GM20000 (cell line): ENCODE data around the gene TIE1.
"Not testable (repeated sequence)": the region's sequence is repeated elsewhere in the genome, so short reads cannot be mapped to it uniquely, and the experiment has no call there.

Experiments
- DNase-seq: peaks from one replicate; pipeline ENCODE4 v3.0.0; 2012; ENCODE audit warnings: low spot score
- TF ChIP-seq, protein P1 (sequence below): IDR thresholded peaks from 2 replicates; pipeline ENCODE4 v1.5.1; 2012; ENCODE audit warnings: mild to moderate bottlenecking, control low read depth; ENCODE audit errors: extremely low read depth, missing control alignments

TIE1 gene

DNA sequence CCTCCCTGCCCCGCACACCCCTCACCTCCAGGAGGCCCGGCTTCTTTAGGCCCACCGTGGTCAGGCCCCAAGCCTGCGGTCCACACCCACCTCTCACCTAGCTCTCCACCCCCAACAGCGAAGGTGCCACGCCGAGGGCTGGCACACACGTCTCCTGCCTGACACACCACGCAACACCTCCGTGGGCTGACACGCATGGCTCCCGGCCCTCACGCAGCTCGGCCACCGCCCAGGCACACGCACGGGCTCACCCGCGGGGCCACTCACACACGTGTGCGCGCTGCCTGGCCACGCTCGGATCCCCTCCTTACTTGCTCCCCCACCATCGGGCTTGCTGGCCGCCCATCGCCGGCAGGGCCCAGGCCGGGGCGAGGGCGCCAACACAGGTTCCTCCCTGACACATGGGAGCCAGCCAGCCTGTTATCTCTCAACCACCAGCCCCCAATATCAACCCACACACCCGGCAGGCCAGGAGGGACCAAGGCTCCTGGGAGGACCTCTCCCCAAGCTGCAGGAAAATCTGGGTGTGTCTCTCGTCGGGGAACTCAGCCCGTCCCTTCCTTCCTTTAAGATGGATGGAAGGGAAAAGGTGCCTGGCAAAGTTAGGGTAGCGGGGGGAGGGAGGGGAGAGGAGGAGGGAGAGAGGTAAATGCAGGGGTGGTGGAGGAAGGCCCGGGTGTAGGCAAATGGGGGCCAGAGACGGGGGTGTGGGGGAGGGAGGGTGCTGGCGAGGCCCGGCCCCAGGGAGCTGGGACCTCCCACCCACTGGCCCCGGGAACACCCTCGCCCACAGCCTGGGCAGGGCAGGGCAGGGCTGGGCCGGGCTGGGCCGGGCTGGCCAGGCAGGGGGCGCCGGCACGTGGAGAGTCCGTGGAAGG, 66.5 kb downstream of the TIE1 start:
- DNase-seq = peak; percentile 59
- TF ChIP-seq, protein P1, sequence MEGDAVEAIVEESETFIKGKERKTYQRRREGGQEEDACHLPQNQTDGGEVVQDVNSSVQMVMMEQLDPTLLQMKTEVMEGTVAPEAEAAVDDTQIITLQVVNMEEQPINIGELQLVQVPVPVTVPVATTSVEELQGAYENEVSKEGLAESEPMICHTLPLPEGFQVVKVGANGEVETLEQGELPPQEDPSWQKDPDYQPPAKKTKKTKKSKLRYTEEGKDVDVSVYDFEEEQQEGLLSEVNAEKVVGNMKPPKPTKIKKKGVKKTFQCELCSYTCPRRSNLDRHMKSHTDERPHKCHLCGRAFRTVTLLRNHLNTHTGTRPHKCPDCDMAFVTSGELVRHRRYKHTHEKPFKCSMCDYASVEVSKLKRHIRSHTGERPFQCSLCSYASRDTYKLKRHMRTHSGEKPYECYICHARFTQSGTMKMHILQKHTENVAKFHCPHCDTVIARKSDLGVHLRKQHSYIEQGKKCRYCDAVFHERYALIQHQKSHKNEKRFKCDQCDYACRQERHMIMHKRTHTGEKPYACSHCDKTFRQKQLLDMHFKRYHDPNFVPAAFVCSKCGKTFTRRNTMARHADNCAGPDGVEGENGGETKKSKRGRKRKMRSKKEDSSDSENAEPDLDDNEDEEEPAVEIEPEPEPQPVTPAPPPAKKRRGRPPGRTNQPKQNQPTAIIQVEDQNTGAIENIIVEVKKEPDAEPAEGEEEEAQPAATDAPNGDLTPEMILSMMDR = no peak

DNA sequence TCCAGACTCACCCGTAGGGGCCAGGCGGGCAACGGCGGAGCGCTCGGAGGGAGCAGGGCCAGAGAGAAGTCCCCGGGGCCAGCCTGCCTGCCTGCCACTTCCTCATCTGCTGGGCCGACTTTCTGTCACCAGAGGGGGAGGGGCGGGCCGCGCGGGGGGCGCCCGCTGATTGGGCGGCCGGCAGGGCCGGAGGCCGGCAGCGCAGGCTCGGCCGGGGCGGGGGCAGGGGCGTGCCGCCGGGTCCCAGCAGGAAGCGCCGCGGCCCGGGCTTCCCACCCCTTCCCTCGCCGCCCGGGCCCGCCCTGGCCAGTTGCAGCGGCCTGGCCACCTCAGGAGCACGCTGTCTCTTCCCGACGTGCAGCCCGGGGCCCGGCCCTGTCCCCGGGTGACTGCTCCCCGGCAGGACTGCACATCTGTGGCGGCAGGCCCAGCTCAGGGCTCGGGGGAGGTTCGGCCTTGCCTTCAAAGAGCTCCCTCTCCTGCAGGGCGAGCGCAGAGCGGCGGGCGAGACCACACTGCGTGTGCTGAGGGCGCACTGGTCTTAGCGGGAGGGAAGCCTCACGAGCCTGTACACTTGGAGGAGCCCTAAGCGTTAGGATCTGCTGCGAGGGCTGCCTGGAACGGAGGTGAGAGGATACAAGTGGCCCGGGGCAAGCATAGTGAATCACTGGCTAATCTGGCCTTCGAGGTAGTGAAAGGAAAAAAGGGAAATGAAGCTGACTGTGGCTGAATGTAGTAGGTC, 67.3 kb downstream of the TIE1 start, which contains the start of gene ELOVL1:
Gene ELOVL1 (minus strand): TSS at position 108 of the 742 bp plus-strand sequence. CDS start 2,402 bp downstream, outside the sequence.
- TF ChIP-seq, protein P1 = peak; percentile 16
- peak; percentile 99 for DNase-seq

DNA sequence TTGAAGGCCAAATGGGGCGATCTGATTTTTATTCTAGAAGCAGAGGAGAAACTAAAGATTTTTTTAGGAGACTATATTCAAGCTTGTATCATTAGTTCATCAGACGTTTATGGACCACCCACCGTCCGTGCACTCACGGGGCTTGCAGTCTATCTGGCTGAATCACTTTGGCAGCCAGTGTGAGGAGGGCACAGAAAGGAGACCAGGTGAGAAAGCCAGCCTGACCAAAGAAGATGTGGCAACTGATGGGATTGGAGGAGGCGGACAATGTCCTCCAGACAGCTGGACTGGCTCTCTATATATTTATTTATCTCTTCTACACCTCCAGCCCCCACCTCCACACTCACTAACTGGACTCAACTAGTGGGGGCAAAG, 67.9 kb downstream of the TIE1 start:
- DNase-seq = no peak
- TF ChIP-seq, protein P1 = no peak

DNA sequence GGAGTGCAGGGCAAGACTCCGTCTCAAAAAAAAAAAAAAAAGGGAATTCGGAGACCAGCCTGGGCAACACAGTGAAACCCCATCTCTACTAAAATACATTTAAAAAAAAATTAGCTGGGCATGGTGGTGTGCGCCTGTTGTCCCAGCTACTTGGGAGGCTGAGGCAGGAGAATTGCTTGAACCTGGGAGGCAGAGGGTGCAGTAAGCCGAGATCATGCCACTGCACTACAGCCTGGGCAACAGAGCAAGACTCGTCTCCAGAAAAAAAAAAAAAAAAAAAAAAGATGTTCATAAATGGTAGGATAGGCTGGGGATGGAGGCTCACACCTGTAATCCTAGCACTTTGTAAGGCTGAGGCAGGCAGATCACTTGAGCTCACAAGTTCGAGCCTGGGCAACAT, 69.0 kb downstream of the TIE1 start:
- DNase-seq = not testable (repeated sequence)

DNA sequence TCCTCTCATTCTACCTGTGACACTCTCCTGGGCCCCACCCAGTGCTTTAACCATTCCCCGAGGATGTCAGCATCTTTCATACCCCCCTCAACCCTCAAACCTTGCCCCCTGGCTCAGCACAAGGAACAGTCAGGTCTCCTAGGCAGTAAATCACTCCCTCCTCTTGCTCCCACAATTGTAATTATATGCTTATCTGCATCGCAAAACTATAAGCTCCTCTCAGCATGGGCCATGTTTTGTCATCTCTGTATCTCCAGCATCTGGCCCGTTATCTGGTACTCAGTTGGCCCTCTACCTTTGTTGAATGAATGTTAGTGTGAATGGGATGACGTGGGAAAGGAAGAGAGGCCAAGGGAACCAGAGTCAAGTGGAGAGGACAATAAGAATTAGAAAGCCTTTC, 69.8 kb downstream of the TIE1 start:
- DNase-seq = no peak
- TF ChIP-seq, protein P1 = no peak

DNA sequence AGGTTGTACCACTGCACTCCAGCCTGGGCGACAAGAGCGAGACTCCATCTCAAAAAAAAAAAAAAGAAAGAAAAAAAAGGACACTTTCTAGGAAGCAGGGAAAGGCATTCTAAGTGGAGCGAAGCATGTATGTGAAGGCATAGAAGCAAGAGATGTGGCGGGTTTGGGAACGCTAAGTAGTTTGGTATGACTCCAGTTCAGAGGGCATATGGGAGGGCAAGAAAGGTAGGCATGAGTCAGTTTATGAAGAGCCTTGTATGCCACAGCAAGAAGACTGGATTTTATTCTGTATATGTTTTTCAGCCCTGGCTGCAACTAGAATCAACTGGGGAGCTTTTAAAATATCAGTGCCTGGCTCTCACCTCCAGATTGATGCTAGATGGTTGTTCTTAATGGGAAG, 71.4 kb downstream of the TIE1 start:
- TF ChIP-seq, protein P1 = no peak
- no peak for DNase-seq
